ENCODE measurements around the gene FOXL3.

FOXL3 gene

DNA sequence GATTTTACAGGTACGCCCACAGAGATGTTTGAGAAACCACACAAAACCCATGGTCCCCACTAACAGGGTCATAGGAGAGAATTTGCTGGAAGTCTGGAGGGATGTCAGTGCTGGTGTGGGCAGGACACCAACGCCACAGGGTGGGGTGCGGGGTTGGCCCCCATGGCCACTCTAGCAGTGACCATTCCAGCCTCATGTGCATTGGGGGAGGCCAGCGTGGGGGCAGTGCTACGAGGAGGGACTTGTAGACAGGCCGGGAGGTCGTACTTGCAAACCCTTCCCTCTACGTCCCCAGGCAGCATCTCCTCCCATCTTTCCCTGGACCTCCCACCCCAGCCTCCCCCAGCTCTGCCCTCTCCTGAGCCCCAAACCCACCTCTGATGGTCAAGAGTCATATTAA is 34.0 kb downstream of the FOXL3 start:
- Histone ChIP-seq H3K27ac (no peak overlapping the region), H3K9me3 (ENCODE audit: severe bottlenecking) (no peaks in the 10 kb centered on the region), H3K27me3 (ENCODE audit: insufficient read depth, low read depth, severe bottlenecking) (peaks cover 7% of the 10 kb centered on the region), H3K4me3 (ENCODE audit: low read depth, low read length) (no peak overlapping the region), H3K36me3 (no peaks in the 10 kb centered on the region)
- DNase-seq = no peak
- TF ChIP-seq, protein P1, sequence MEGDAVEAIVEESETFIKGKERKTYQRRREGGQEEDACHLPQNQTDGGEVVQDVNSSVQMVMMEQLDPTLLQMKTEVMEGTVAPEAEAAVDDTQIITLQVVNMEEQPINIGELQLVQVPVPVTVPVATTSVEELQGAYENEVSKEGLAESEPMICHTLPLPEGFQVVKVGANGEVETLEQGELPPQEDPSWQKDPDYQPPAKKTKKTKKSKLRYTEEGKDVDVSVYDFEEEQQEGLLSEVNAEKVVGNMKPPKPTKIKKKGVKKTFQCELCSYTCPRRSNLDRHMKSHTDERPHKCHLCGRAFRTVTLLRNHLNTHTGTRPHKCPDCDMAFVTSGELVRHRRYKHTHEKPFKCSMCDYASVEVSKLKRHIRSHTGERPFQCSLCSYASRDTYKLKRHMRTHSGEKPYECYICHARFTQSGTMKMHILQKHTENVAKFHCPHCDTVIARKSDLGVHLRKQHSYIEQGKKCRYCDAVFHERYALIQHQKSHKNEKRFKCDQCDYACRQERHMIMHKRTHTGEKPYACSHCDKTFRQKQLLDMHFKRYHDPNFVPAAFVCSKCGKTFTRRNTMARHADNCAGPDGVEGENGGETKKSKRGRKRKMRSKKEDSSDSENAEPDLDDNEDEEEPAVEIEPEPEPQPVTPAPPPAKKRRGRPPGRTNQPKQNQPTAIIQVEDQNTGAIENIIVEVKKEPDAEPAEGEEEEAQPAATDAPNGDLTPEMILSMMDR (IDR thresholded peaks at IDR 0.05; ENCODE audit: low read depth, low read length) = no peak

DNA sequence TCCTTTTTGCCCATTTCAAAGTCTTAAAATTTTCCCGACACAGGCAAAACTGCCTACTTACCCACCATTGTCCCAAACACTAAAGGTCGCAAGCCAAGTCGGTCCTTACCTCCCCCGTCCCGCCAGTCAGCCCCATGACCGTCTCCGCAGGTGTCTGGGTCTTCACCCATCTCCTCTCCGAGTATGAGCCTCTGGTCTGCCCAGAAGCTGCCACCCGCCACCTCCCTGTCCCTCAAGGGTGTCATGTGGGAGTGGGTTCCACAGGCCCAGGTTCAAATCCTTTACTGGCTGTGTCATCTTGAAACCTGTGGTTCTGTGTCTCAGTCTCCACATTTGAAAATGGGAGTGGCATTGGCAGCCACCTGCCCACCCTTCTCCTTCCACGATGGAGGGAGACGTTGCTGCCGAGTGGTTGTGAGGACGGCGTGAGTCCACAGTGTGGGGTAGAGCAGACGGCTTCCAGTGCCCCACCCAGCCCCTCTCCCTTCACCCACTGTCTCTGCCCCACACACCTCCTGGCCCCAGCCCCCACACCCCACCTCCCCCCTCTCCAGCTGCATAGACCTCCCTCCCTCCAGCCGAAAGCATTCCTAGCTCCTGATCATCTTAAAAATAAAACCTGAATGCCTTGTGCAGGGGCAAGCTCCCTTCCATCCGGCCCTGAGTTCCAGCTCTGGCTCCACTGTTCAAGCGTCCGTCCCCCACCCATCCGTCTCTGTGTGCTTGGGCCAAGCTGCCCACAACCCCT is 35.3 kb downstream of the FOXL3 start:
- peaks cover 7% of the 10 kb centered on the region for H3K27me3 ChIP-seq (ENCODE audit: insufficient read depth, low read depth, severe bottlenecking)
- TF ChIP-seq, protein P1 (IDR thresholded peaks at IDR 0.05; ENCODE audit: low read depth, low read length) = no peak
- no peak for DNase-seq
- no peak overlapping the region for H3K4me3 ChIP-seq (ENCODE audit: low read depth, low read length)
- no peak overlapping the region for H3K27ac ChIP-seq
- no peaks in the 10 kb centered on the region for H3K9me3 ChIP-seq (ENCODE audit: severe bottlenecking)
- no peaks in the 10 kb centered on the region for H3K36me3 ChIP-seq

DNA sequence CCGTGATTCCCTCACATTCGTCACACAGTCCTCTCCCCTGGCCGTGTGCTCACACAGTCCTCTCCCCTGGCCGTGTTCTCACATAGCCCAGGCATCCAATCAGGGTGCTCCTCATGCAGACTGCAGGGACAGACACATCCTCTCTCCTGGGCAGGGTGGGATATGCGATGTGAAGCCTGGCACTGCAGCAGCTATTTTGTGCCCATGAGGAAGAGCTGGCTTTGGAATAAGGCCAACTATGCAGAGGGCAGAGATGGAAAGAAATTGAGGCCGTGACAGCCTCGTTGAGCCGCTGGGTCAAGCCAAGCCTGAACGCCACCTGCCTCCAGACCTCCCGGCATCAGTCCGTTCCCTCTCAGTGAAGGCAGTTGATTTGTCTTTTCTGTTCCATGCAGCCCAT is 35.8 kb downstream of the FOXL3 start:
- no peaks in the 10 kb centered on the region for H3K9me3 ChIP-seq (ENCODE audit: severe bottlenecking)
- H3K36me3 ChIP-seq = no peaks in the 10 kb centered on the region
- peaks cover 7% of the 10 kb centered on the region for H3K27me3 ChIP-seq (ENCODE audit: insufficient read depth, low read depth, severe bottlenecking)
- DNase-seq = no peak
- H3K27ac ChIP-seq = no peak overlapping the region
- H3K4me3 ChIP-seq (ENCODE audit: low read depth, low read length) = no peak overlapping the region
- TF ChIP-seq, protein P1 (IDR thresholded peaks at IDR 0.05; ENCODE audit: low read depth, low read length) = no peak

DNA sequence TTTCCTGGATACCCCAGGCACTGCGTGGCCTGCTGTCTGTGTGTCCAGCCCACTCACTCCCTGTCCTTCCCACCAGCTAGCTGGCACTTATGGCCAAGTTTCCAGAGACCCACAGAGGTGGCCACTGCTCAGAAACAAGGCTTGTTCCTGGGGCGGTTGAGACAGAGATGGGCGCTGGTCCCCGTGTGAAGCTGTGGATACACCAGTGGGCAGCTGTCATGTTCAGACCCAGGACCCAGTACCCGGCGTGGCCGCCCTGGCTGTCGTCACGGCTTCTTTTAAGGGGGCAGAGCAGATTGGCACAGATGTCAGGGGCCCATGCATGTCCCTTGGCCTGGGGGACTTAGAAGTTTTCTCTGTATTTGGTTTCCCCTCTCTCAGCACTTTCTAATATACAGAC is 36.3 kb downstream of the FOXL3 start:
- no peak overlapping the region for H3K4me3 ChIP-seq (ENCODE audit: low read depth, low read length)
- H3K27ac ChIP-seq = no peak overlapping the region
- DNase-seq = no peak
- no peaks in the 10 kb centered on the region for H3K9me3 ChIP-seq (ENCODE audit: severe bottlenecking)
- H3K27me3 ChIP-seq (ENCODE audit: insufficient read depth, low read depth, severe bottlenecking) = peaks cover 7% of the 10 kb centered on the region
- no peaks in the 10 kb centered on the region for H3K36me3 ChIP-seq
- TF ChIP-seq, protein P1 (IDR thresholded peaks at IDR 0.05; ENCODE audit: low read depth, low read length) = no peak

DNA sequence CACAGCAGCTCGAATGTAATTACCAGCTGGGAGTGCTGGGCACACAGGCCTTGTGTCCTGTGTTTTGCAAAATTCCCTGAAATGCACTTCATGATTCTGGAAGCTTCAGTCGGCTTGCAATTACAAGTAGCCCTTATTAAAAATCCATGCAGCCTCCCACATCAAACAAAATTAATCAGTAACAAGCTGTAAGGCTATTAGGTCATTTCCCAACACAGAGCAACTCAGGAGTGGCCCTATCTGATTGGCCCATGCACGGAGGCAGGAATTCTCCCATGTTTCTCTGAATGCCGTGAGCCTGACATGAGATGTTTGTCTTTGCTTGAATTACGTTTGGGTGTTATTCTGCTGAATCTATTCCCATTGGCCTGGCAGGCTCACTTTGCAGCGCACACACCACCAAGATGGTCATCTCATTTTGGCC is 36.9 kb downstream of the FOXL3 start:
- no peaks in the 10 kb centered on the region for H3K9me3 ChIP-seq (ENCODE audit: severe bottlenecking)
- no peak overlapping the region for H3K4me3 ChIP-seq (ENCODE audit: low read depth, low read length)
- peaks cover 2% of the 10 kb centered on the region for H3K27me3 ChIP-seq (ENCODE audit: insufficient read depth, low read depth, severe bottlenecking)
- no peak for DNase-seq
- TF ChIP-seq, protein P1 (IDR thresholded peaks at IDR 0.05; ENCODE audit: low read depth, low read length) = no peak
- H3K36me3 ChIP-seq = no peaks in the 10 kb centered on the region
- no peak overlapping the region for H3K27ac ChIP-seq

Data from WERI-Rb-1 (cell line).